Lung (tissue), 12 donors: ENCODE data around the gene ARMC3. TPM values are rescaled to one million over a fixed set of nuclear protein-coding genes. Genes with fewer than 3 reads are reported as not detected.
"Not testable (repeated sequence)": the region's sequence is repeated elsewhere in the genome, so short reads cannot be mapped to it uniquely, and the experiment has no call there.

Experiments
- ATAC-seq: fragments of 200-7000 bp; cut with Tn5 transposase; one replicate; pipeline ENCODE4 v1.9.1; 2020; ENCODE audit warnings: moderate number of reproducible peaks; ENCODE audit not compliant: insufficient read depth, low FRiP score
- DNase-seq, 3 donors: peaks; one replicate each; pipeline ENCODE4 v3.0.0-alpha.2; 2013 to 2017
- H3K27ac ChIP-seq, 2 donors: one replicate each; pipeline ENCODE4 v1.5.1; 2013; ENCODE audit warnings: mild to moderate bottlenecking in 2 of 2, moderate library complexity in 2 of 2, control low read depth in 1 of 2, inconsistent platforms in 1 of 2, low read depth in 1 of 2, low read length in 1 of 2
- H3K27me3 ChIP-seq, 3 donors: one replicate each; pipeline ENCODE4 v1.5.1; 2013; ENCODE audit warnings: low read length in 2 of 3; ENCODE audit not compliant: control insufficient read depth in 3 of 3, insufficient read depth in 3 of 3
- H3K36me3 ChIP-seq, 4 donors: one replicate each; pipeline ENCODE4 v1.5.1; 2013; ENCODE audit warnings: low read length in 4 of 4, mild to moderate bottlenecking in 1 of 4, moderate library complexity in 1 of 4; ENCODE audit not compliant: control insufficient read depth in 4 of 4, insufficient read depth in 4 of 4
- H3K4me1 ChIP-seq, 5 donors: one replicate each; pipeline ENCODE4 v1.5.1; 2013; ENCODE audit warnings: low read length in 5 of 5, mild to moderate bottlenecking in 2 of 5, moderate library complexity in 1 of 5; ENCODE audit not compliant: control insufficient read depth in 5 of 5, insufficient read depth in 5 of 5
- H3K4me3 ChIP-seq: one replicate; pipeline ENCODE4 v1.5.1; 2013; ENCODE audit warnings: mild to moderate bottlenecking, control low read depth, moderate library complexity
- H3K9ac ChIP-seq, 2 donors: one replicate each; pipeline ENCODE4 v1.5.1; 2013; ENCODE audit warnings: low read length in 2 of 2, control low read depth in 1 of 2; ENCODE audit not compliant: insufficient read depth in 1 of 2
- H3K9me3 ChIP-seq, 4 donors: one replicate each; pipeline ENCODE4 v1.5.1; 2013; ENCODE audit warnings: low read length in 3 of 4, mild to moderate bottlenecking in 1 of 4, moderate library complexity in 1 of 4; ENCODE audit not compliant: control insufficient read depth in 4 of 4, insufficient read depth in 3 of 4
- WGBS, 2 donors: extraction: QIAGEN DNeasy Blood & Tissue Kit; methylation state at CpG; one replicate each; pipeline ENCODE4 v1.1.7; 2013; 5-methylcytosine and 5-hydroxymethylcytosine counted together
- polyA plus RNA-seq, 2 donors: library from polyadenylated mRNA; stranded (reverse); fragments of 200-250 nt; gene quantifications; one replicate each; pipeline ENCODE4 v1.2.1, GENCODE V29; 2013
- total RNA-seq, 2 donors: library from RNA; depleted of rRNA in 1 of 2; stranded (reverse); fragments of >200 nt in 1 of 2; gene quantifications; one replicate each; pipeline ENCODE4 v1.2.1, GENCODE V29; 2014 to 2021
- TF ChIP-seq, protein P1 (sequence below): IDR thresholded peaks from 2 replicates; pipeline ENCODE4 v1.5.1; 2012; ENCODE audit warnings: mild to moderate bottlenecking; ENCODE audit errors: control extremely low read depth, extremely low read depth
- donor health status: control.
- donor health status: control.
- donor health status: Bipolar disorder and iron deficiency.
- donor health status: healthy.
- donor health status: DM: yes; HTN: yes; CAD: no.

ARMC3 gene
- total and polyA plus RNA-seq, 4 donors: 4.0 to 32.8 (median 13.2) TPM

DNA sequence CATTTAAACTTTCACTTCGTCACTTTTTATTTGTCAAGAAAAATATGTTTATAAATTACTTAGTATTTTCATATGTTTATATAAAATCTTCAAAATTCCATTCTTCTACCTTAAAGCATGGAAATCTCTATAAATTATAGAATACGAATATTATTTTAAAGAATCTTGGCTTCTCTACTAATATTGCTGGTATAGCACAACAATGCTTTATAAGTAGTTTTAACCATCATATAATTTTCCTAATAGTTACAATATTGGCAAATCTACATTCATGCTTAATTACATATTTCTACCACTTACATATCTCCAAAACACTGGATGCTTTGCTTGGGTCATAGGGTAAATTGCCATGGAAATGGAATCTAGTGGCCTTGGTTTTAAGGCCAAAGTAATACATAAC lies 21.1 kb upstream of the ARMC3 start:
- TF ChIP-seq, protein P1, sequence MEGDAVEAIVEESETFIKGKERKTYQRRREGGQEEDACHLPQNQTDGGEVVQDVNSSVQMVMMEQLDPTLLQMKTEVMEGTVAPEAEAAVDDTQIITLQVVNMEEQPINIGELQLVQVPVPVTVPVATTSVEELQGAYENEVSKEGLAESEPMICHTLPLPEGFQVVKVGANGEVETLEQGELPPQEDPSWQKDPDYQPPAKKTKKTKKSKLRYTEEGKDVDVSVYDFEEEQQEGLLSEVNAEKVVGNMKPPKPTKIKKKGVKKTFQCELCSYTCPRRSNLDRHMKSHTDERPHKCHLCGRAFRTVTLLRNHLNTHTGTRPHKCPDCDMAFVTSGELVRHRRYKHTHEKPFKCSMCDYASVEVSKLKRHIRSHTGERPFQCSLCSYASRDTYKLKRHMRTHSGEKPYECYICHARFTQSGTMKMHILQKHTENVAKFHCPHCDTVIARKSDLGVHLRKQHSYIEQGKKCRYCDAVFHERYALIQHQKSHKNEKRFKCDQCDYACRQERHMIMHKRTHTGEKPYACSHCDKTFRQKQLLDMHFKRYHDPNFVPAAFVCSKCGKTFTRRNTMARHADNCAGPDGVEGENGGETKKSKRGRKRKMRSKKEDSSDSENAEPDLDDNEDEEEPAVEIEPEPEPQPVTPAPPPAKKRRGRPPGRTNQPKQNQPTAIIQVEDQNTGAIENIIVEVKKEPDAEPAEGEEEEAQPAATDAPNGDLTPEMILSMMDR: no peak
- no peak for DNase-seq
- H3K9me3 ChIP-seq: peaks cover 0 to 6% (median 1%) of the 10 kb centered on the region in 4 donors
- H3K36me3 ChIP-seq: no peaks in the 10 kb centered on the region
- no peak for ATAC-seq
- H3K4me3 ChIP-seq: no peak overlapping the region
- 96 to 100% methylated on average over 2 of the region's 2 CpGs for WGBS, 2 donors
- no peak overlapping the region for H3K27ac ChIP-seq
- no peaks in the 10 kb centered on the region for H3K27me3 ChIP-seq
- H3K4me1 ChIP-seq: peaks cover 0 to under 1% (median 0%) of the 10 kb centered on the region in 5 donors
- no peak overlapping the region for H3K9ac ChIP-seq

DNA sequence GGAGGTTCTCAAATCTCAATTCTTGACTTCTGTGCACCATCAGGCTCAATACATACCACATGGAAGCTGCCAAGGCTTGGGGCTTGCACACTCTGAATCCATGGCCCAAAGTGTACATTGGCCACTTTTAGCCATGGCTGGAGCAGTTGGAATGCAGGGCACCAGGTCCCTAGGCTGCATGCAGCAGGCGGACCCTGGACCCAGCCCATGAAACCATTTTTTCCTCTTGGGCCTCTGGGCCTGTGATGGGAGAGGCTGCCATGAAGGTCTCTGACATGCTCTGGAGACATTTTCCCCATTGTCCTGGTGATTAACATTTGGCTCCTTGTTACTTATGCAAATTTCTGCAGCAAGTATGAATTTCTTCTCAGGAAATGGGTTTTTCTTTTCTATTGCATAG lies 19.0 kb upstream of the ARMC3 start:
- Histone ChIP-seq H3K36me3 (no peaks in the 10 kb centered on the region), H3K27me3 (no peaks in the 10 kb centered on the region), H3K4me3 (no peak overlapping the region), H3K9me3 (peaks cover 0 to 6% (median 1%) of the 10 kb centered on the region in 4 donors), H3K9ac (no peak overlapping the region), H3K27ac (no peak overlapping the region), H3K4me1 (peaks cover 0 to 10% (median 0%) of the 10 kb centered on the region in 5 donors)
- TF ChIP-seq, protein P1: no peak
- DNase-seq (no peak), ATAC-seq (no peak)
- WGBS, 2 donors: 95% methylated on average over 1 of the region's 1 CpG

DNA sequence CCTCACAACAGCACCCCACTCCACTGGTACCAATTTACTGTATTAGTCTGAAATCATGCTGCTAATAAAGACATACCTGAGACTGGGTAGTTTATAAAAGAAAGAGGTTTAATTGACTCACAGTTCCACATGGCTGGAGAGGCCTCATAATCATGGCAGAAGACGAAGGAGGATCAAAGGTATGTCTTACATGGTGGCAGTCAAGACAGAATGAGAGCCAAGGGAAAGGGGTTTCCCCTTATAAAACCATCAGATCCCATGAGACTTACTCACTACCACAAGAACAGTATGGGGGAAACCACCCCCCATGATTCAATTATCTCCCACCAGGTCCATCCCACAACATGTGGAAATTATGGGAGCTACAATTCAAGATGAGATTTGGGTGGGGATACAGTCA lies 18.2 kb upstream of the ARMC3 start:
- not testable (repeated sequence) for H3K4me3 ChIP-seq, H3K36me3 ChIP-seq, DNase-seq, H3K9ac ChIP-seq, H3K27ac ChIP-seq, H3K27me3 ChIP-seq, H3K9me3 ChIP-seq, ATAC-seq
- 78 to 85% methylated on average over 1 of the region's 1 CpG for WGBS, 2 donors
- H3K4me1 ChIP-seq: peaks cover 0 to 10% (median 0%) of the 10 kb centered on the region in 5 donors

DNA sequence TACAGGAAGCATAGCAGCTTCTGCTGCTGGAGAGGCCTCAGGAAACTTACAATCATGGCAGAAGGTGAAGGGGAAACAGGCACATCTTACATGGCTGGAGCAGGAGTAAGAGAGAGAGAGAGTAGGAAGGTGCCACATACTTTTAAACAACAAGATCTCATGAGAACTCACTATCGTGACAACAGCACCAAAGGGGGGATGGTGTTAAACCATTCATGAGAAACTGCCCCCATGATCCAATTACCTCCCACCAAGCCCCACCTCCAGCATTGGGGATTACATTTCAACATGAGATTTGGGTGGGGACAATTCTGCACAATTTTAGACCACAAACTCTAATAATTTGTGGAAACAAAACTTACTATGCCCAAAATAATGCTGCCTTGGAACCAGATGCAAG lies 16.8 kb upstream of the ARMC3 start:
- ATAC-seq: no peak

More for the DNA sequence above, 16.8 kb upstream of the ARMC3 start:
- Histone ChIP-seq H3K4me3 (no peak overlapping the region), H3K36me3 (no peaks in the 10 kb centered on the region), H3K9me3 (peaks cover 0 to 6% (median 1%) of the 10 kb centered on the region in 4 donors), H3K4me1 (peaks cover 0 to 10% (median 0%) of the 10 kb centered on the region in 5 donors), H3K27me3 (no peaks in the 10 kb centered on the region), H3K27ac (no peak overlapping the region), H3K9ac (no peak overlapping the region)
- TF ChIP-seq, protein P1: no peak
- DNase-seq: no peak
- 44 to 90% methylated on average over 1 of the region's 1 CpG for WGBS, 2 donors
